Measurements from ENCODE around the gene HYAL1. TPM values are rescaled to one million over a fixed set of nuclear protein-coding genes. Genes with fewer than 3 reads are reported as not detected.
A peak's percentile ranks its signal among the peaks of the same experiment; 100 is the strongest.
"Not testable (repeated sequence)": the region's sequence is repeated elsewhere in the genome, so short reads cannot be mapped to it uniquely, and the experiment has no call there.

HYAL1 gene
- total RNA-seq, 1 experiment from 2014 or later: 0.40 TPM

GRCh38 chr3:50319894-50320625 is 16.7 kb upstream of the HYAL1 start:
- no peak for DNase-seq (ENCODE audit: low read depth)

GRCh38 chr3:50319181-50319893 is 16.0 kb upstream of the HYAL1 start:
- no peak for DNase-seq (ENCODE audit: low read depth)

- DNase-seq (ENCODE audit: low read depth): no peak
Observed at GRCh38 chr3:50318615-50319014, 15.2 kb upstream of the HYAL1 start.

GRCh38 chr3:50318163-50318562 is 14.8 kb upstream of the HYAL1 start:
- no peak for DNase-seq (ENCODE audit: low read depth)

GRCh38 chr3:50317300-50317699 is 13.9 kb upstream of the HYAL1 start:
- DNase-seq (ENCODE audit: low read depth): no peak

GRCh38 chr3:50316657-50317242 is 13.4 kb upstream of the HYAL1 start:
- DNase-seq (ENCODE audit: low read depth): peak; percentile 91

DNA sequence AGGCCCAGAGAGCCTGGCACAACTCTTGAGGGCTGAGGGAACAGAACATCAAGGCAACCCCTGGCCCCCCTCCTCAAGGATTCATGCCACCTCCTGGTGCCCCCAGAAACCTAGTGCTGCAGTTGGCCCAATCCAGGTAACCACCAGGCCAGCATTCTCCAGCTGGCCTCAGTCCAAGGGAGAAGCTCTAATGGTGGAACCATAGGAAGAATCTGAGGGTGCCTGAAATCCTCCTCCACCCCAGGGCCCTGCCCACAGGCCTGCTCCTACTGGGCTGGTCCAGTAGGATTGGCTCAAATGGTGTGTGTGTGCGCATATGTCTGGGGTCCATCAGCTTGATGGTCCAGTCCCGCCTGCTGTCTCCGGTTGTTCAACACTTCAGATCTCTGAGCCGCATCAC is 11.4 kb upstream of the HYAL1 start:
- DNase-seq (ENCODE audit: low read depth): no peak

DNA sequence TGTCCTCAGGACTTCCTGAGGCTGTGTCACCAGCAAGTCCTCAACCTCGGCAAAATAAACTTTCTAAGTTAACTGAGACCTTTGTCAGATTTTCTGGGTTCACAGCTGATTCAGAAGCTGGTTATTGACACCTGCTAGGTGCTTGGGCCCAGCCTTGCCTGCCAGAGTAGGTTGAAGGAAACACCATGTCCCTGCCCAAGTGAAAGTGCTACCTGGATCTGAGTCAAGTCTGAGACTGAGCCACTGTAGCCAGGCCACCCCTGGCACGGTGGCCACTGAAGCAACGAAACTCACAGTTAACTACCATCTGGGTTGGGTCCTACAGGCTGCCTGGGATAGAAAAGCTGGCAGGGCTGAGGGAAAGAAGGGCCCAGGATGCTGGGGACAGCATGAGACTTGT is 11.0 kb upstream of the HYAL1 start:
- no peak for DNase-seq (ENCODE audit: low read depth)

GRCh38 chr3:50312041-50312440 is 8.7 kb upstream of the HYAL1 start:
- DNase-seq (ENCODE audit: low read depth): not testable (repeated sequence)

- DNase-seq (ENCODE audit: low read depth): peak; percentile 63
Observed at GRCh38 chr3:50304601-50305000, 1.2 kb upstream of the HYAL1 start.

GRCh38 chr3:50302095-50303012 is 1.0 kb downstream of the HYAL1 start:
- DNase-seq (ENCODE audit: low read depth): no peak

- no peak for DNase-seq (ENCODE audit: low read depth)
Observed at GRCh38 chr3:50300681-50301254, 2.6 kb downstream of the HYAL1 start.

- peak; percentile 30 for DNase-seq (ENCODE audit: low read depth)
Observed at GRCh38 chr3:50299929-50300680, 3.3 kb downstream of the HYAL1 start.

DNA sequence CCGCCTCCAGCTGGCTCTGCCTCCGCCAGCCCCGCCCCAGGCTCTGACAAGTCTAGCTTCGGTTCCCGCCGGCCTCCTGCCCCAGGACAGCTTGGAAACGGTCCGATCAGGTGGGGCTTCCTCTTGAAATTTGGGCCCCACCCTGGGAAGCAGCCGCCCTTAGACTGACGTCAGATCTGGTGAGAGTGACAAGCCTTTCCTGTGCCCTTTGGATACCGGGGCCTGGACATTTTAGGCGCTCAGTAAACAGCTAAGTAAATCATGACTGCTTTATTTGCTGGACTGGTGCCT is 3.8 kb downstream of the HYAL1 start:
- DNase-seq (ENCODE audit: low read depth): no peak

DNA sequence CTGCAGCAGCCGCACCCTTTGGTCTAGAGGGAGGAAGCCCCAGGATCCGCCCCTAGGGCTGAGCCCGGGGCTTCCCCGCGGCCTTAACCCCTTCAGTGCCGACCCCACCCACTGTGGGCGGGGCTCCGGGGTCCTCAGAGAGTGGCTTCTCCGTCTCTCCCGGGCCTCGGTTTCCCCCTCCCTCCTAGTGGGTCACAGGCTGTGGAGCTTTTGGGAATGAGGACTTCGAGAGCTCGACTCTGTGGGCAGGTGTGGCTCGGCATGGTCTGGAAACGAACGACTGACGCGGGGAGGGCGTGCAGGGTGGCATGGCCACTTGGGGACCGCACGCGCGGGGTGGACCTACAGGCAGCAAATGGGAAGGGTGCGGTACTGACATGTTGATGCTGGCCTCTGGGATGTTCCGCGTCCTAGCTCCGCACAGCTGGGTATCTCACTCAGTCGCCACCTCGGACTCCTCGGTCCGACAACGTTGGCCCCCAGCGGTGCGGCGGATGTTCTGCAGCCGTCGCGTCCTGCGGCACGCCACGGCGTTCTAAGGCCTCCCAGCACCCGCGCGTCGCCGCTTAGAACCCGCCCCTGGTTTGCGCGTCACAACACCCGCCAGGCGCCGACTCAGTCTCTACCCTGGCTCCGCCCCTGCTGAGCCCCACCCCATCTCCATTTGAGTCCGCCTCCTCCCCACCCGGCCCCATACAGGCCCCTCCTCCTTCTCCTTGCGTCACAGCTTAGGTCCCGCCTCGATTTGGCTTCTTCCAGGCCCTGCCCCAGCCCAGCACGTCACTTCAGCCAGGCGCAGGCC is 4.3 kb downstream of the HYAL1 start, which contains the start of the genes HYAL3 and NAA80:
Gene HYAL3 (minus strand): TSS at position 570 of the 802 bp plus-strand sequence. CDS start 3,803 bp downstream, outside the sequence.
Gene NAA80 (minus strand): TSS at position 570 of the 802 bp plus-strand sequence. CDS start 1,942 bp downstream, outside the sequence.
- DNase-seq (ENCODE audit: low read depth): peak; percentile 98

GRCh38 chr3:50297896-50298725 is 5.3 kb downstream of the HYAL1 start:
- no peak for DNase-seq (ENCODE audit: low read depth)

DNA sequence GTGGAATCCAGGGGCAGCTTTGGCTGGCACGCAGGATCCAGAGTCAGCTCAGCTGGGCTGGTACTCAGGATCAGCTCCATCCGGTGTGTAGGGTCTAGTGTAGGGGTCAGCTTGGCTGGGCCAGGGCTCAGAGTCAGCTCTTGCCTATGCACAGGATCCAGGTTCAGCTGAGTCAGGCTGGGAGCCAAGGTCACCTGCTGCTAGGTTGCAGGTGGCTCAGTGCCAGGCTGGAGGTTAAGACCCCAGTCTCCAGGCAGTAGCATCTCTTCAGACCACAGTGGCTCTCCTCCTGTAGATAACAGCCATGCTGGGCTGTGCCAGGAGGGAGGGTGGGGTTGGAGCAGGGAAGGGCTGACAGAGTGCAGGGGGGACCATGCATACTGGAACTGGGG is 6.0 kb downstream of the HYAL1 start:
- DNase-seq (ENCODE audit: low read depth): no peak

- DNase-seq (ENCODE audit: low read depth): no peak
Observed at GRCh38 chr3:50296721-50297383, 6.5 kb downstream of the HYAL1 start.
